Mesenchymal stem cell (in vitro differentiated cells and primary cell): ENCODE results near the gene DLST.

ENCODE experiments used
- DNase-seq: peaks from one replicate; pipeline ENCODE4 v3.0.0-alpha.2; 2013
- H2AFZ ChIP-seq: one replicate; pipeline ENCODE4 v1.6.1; 2013; ENCODE audit warnings: low read depth, mild to moderate bottlenecking, control low read depth, inconsistent platforms, low read length, moderate library complexity
- H2AK5ac ChIP-seq: 2 replicates; pipeline ENCODE4 v1.6.1; 2013; ENCODE audit warnings: low read length, moderate library complexity, mild to moderate bottlenecking, inconsistent platforms; ENCODE audit not compliant: severe bottlenecking
- H2BK120ac ChIP-seq: one replicate; pipeline ENCODE4 v1.6.1; 2013; ENCODE audit warnings: low read depth, mild to moderate bottlenecking, inconsistent platforms, low read length, moderate library complexity
- H2BK12ac ChIP-seq, 2 experiments: one replicate each; pipeline ENCODE4 v1.6.1; 2013; ENCODE audit warnings: inconsistent platforms in 2 of 2, low read length in 2 of 2, mild to moderate bottlenecking in 2 of 2, moderate library complexity in 2 of 2, control low read depth in 1 of 2
- H2BK15ac ChIP-seq: one replicate; pipeline ENCODE4 v1.6.1; 2013; ENCODE audit warnings: mild to moderate bottlenecking, low read depth, inconsistent platforms; ENCODE audit not compliant: poor library complexity, severe bottlenecking
- H2BK5ac ChIP-seq: 2 replicates; pipeline ENCODE4 v1.6.1; 2013; ENCODE audit warnings: low read depth, mild to moderate bottlenecking, low read length, control low read depth, inconsistent platforms; ENCODE audit not compliant: poor library complexity, severe bottlenecking
- H3K14ac ChIP-seq, 2 experiments: one replicate each; pipeline ENCODE4 v1.6.1; 2013; ENCODE audit warnings: inconsistent platforms in 2 of 2, low read length in 2 of 2, control low read depth in 1 of 2, mild to moderate bottlenecking in 1 of 2, moderate library complexity in 1 of 2
- H3K18ac ChIP-seq, 2 experiments: one replicate each; pipeline ENCODE4 v1.6.1; 2013; ENCODE audit warnings: inconsistent platforms in 2 of 2, low read length in 2 of 2, control low read depth in 1 of 2, low read depth in 1 of 2, mild to moderate bottlenecking in 1 of 2
- H3K23ac ChIP-seq, 2 experiments: one replicate each; pipeline ENCODE4 v1.6.1; 2013; ENCODE audit warnings: inconsistent platforms in 2 of 2, low read length in 2 of 2, mild to moderate bottlenecking in 2 of 2, moderate library complexity in 2 of 2, control low read depth in 1 of 2
- H3K27ac ChIP-seq: 2 replicates; pipeline ENCODE4 v1.5.1; 2013; ENCODE audit warnings: mild to moderate bottlenecking, moderate library complexity, low read length, control low read depth, inconsistent platforms; ENCODE audit not compliant: poor library complexity, severe bottlenecking
- H3K27me3 ChIP-seq, 2 experiments: 2 replicates each; pipeline versions ENCODE4 v1.6.1 to v1.7.0; 2013; ENCODE audit warnings: low read length in 2 of 2, mild to moderate bottlenecking in 2 of 2, moderate library complexity in 2 of 2, control low read depth in 1 of 2, inconsistent platforms in 1 of 2; ENCODE audit not compliant: control insufficient read depth in 1 of 2, insufficient read depth in 1 of 2
- H3K36me3 ChIP-seq, 2 experiments: 2 replicates each; pipeline versions ENCODE4 v1.6.1 to v1.7.0; 2013; ENCODE audit warnings: low read length in 2 of 2, control low read depth in 1 of 2, inconsistent platforms in 1 of 2, low read depth in 1 of 2, mild to moderate bottlenecking in 1 of 2; ENCODE audit not compliant: insufficient read depth in 2 of 2, control insufficient read depth in 1 of 2
- H3K4ac ChIP-seq, 2 experiments: one replicate each; pipeline ENCODE4 v1.6.1; 2013; ENCODE audit warnings: inconsistent platforms in 2 of 2, low read length in 2 of 2, mild to moderate bottlenecking in 2 of 2, moderate library complexity in 2 of 2, control low read depth in 1 of 2, low read depth in 1 of 2
- H3K4me1 ChIP-seq: 2 replicates; pipeline ENCODE4 v1.6.1; 2013; ENCODE audit warnings: low read depth, low read length, control low read depth; ENCODE audit not compliant: control insufficient read depth, insufficient read depth
- H3K4me2 ChIP-seq: 2 replicates; pipeline ENCODE4 v1.6.1; 2013; ENCODE audit warnings: low read length, mild to moderate bottlenecking, inconsistent platforms; ENCODE audit not compliant: poor library complexity, severe bottlenecking
- H3K4me3 ChIP-seq, 2 experiments: 2 replicates each; pipeline versions ENCODE4 v1.5.1 to v1.7.0; 2013; ENCODE audit warnings: low read length in 2 of 2, mild to moderate bottlenecking in 2 of 2, control low read depth in 1 of 2, low read depth in 1 of 2; ENCODE audit not compliant: insufficient read depth in 1 of 2
- H3K79me1 ChIP-seq: replicated peaks from 2 replicates; pipeline ENCODE4 v1.6.1; 2013; ENCODE audit warnings: mild to moderate bottlenecking, control low read depth, low read length, inconsistent platforms; ENCODE audit not compliant: poor library complexity, severe bottlenecking
- H3K9ac ChIP-seq: 2 replicates; pipeline ENCODE4 v1.7.0; 2013; ENCODE audit warnings: mild to moderate bottlenecking, low read length, moderate library complexity
- H3K9me3 ChIP-seq: 2 replicates; pipeline ENCODE4 v1.7.0; 2013; ENCODE audit warnings: mild to moderate bottlenecking, low read length; ENCODE audit not compliant: control insufficient read depth
- H4K8ac ChIP-seq: one replicate; pipeline ENCODE4 v1.6.1; 2013; ENCODE audit warnings: inconsistent platforms, mild to moderate bottlenecking, low read length, moderate library complexity
- H4K91ac ChIP-seq: one replicate; pipeline ENCODE4 v1.6.1; 2013; ENCODE audit warnings: mild to moderate bottlenecking, low read length, inconsistent platforms
- WGBS: methylation state at CpG from one replicate; pipeline ENCODE4 v1.1.7; 2013; ENCODE audit warnings: mixed read lengths; 5-methylcytosine and 5-hydroxymethylcytosine counted together

Gene DLST

DNA sequence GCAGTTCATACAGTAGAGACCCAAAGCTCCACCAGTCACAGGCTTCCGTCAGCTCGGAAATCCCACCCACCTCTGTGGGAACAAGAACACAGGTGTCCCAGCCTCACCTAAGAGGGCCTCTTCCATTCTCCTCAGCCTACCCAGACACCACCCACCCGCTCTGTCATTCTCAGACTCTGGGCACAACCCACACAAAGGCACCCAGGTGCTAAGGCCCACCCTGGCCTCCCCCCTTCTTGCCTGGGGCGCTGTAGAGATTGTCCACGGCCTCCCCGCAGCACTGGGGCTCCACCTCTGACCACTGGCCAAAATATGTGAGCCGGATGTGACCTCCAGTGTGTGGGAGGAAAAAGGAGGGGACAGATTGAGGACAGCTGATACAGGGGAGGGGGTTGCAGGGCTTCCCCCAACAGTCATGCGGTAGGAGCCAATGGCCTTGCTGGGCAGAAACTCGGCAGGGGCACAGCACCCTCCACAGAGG, 27.2 kb downstream of the DLST start:
- Histone ChIP-seq H4K8ac (no peak overlapping the region), H3K4ac (no peak overlapping the region), H2AFZ (no peak overlapping the region), H3K79me1 (no peaks in the 10 kb centered on the region), H2BK120ac (no peak overlapping the region), H2BK12ac (no peak overlapping the region), H2AK5ac (no peak overlapping the region), H4K91ac (peak overlapping the region; percentile 18), H3K18ac (no peak overlapping the region), H3K4me1 (peaks cover 7% of the 10 kb centered on the region), H3K27ac (no peak overlapping the region), H2BK15ac (no peak overlapping the region), H3K36me3 (peaks cover 19 to 30% of the 10 kb centered on the region in 2 experiments), H3K4me3 (no peak overlapping the region), H3K14ac (no peak overlapping the region), H3K9me3 (no peaks in the 10 kb centered on the region), H3K4me2 (no peak overlapping the region), H3K9ac (no peak overlapping the region), H3K27me3 (no peaks in the 10 kb centered on the region), H3K23ac (no peak overlapping the region), H2BK5ac (no peak overlapping the region)
- WGBS: 91% methylated on average over 9 of the region's 9 CpGs
- DNase-seq: no peak

DNA sequence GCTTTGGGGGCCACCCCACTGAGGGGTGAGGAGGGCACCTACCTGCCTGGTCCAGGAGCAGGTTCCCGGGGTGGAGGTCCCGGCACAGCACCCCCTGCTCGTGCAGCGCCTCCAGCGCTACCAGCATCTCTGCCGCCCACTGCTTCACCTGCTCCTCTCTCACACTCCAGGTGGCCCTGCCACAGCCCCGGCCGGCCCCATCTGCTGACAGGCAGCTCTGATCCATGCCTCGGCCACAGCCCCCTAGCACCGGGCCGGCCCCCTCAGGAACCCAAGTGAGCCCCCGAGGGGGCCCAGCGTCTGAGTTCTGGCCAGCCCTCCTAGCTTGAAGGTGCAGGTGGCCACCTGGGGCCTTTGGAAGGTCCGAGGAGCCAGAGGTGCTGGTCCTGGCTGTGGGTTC, 27.8 kb downstream of the DLST start:
- Histone ChIP-seq H3K9ac (no peak overlapping the region), H3K27me3 (no peaks in the 10 kb centered on the region), H2BK5ac (no peak overlapping the region), H3K18ac (no peak overlapping the region), H3K27ac (no peak overlapping the region), H2AK5ac (no peak overlapping the region), H3K36me3 (peaks cover 13 to 30% of the 10 kb centered on the region in 2 experiments), H2BK12ac (no peak overlapping the region), H3K4me2 (no peak overlapping the region), H3K23ac (no peak overlapping the region), H2BK15ac (peak overlapping the region; percentile 19), H2BK120ac (no peak overlapping the region), H3K4me1 (peaks cover 7% of the 10 kb centered on the region), H3K9me3 (no peaks in the 10 kb centered on the region), H3K14ac (no peak overlapping the region), H3K4ac (no peak overlapping the region), H4K8ac (no peak overlapping the region), H4K91ac (no peak overlapping the region), H3K4me3 (no peak overlapping the region), H2AFZ (no peak overlapping the region), H3K79me1 (no peaks in the 10 kb centered on the region)
- no peak for DNase-seq
- 91% methylated on average over 14 of the region's 14 CpGs for WGBS

GRCh38 chr14:74909911-74910310, 28.2 kb downstream of the DLST start:
- H2AK5ac ChIP-seq: no peak overlapping the region
- no peak overlapping the region for H4K91ac ChIP-seq
- no peak overlapping the region for H2BK12ac ChIP-seq
- no peaks in the 10 kb centered on the region for H3K79me1 ChIP-seq
- 91% methylated on average over 5 of the region's 10 CpGs for WGBS
- no peak overlapping the region for H3K4ac ChIP-seq
- H3K23ac ChIP-seq: no peak overlapping the region
- H2BK5ac ChIP-seq: no peak overlapping the region
- no peak overlapping the region for H3K18ac ChIP-seq
- H3K4me3 ChIP-seq: no peak overlapping the region
- H3K9ac ChIP-seq: no peak overlapping the region
- no peak for DNase-seq
- peaks cover 7% of the 10 kb centered on the region for H3K4me1 ChIP-seq
- H3K36me3 ChIP-seq: peaks cover 8 to 27% of the 10 kb centered on the region in 2 experiments
- H4K8ac ChIP-seq: no peak overlapping the region
- H3K4me2 ChIP-seq: no peak overlapping the region
- H3K27me3 ChIP-seq: no peaks in the 10 kb centered on the region
- H2BK120ac ChIP-seq: no peak overlapping the region
- H3K9me3 ChIP-seq: no peaks in the 10 kb centered on the region
- no peak overlapping the region for H2AFZ ChIP-seq
- no peak overlapping the region for H3K14ac ChIP-seq
- no peak overlapping the region for H3K27ac ChIP-seq
- H2BK15ac ChIP-seq: no peak overlapping the region

GRCh38 chr14:74910556-74910955, 28.8 kb downstream of the DLST start:
- Histone ChIP-seq H3K18ac (no peak overlapping the region), H4K91ac (no peak overlapping the region), H2BK12ac (no peak overlapping the region), H3K79me1 (no peaks in the 10 kb centered on the region), H3K27me3 (no peaks in the 10 kb centered on the region), H3K4me1 (peaks cover 7% of the 10 kb centered on the region), H3K4ac (no peak overlapping the region), H3K36me3 (peaks cover 6 to 20% of the 10 kb centered on the region in 2 experiments), H2BK120ac (no peak overlapping the region), H2BK15ac (no peak overlapping the region), H3K9ac (no peak overlapping the region), H3K4me2 (no peak overlapping the region), H3K4me3 (no peak overlapping the region), H3K23ac (no peak overlapping the region), H3K14ac (no peak overlapping the region), H3K27ac (no peak overlapping the region), H2AK5ac (no peak overlapping the region), H3K9me3 (no peaks in the 10 kb centered on the region), H4K8ac (no peak overlapping the region), H2BK5ac (no peak overlapping the region), H2AFZ (no peak overlapping the region)
- DNase-seq: no peak
- WGBS: 84% methylated on average over 8 of the region's 10 CpGs
